ENCODE measurements around the gene NEK1. TPM values are rescaled to one million over a fixed set of nuclear protein-coding genes. Genes with fewer than 3 reads are reported as not detected.

The NEK1 gene
- total and polyA plus RNA-seq, 2 of the 8 experiments (the other 6 are each of a cell fraction or from before 2014, with no cell fraction given) = 3.9 to 11.7 TPM

DNA sequence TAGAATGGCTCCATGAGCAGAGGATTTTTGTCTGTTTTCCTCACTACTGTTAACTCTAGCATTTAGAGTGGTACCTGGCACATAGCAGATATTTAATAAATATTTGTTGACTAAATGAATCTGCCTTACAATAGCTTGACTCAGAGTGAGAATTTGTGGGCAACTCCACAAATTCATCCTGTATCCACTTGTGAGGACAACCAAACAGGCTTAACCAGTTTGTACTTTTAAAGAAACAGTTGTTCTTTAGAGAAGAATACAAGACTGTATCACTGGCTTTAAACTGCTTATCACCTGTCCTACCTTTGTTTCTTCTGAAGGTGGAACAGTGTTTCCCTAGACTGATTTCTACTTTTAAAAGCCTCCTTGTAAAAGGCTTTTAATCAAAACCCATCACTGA lies 200.3 kb downstream of the NEK1 start:
- Histone ChIP-seq H2BK5ac (ENCODE audit: low read depth, low read length) (no peak overlapping the region), H4K20me1 (replicated peaks in 1 of 2; ENCODE audit: control insufficient read depth in 1 of 2, insufficient read depth in 2 of 2, low read length in 2 of 2) (no peaks in the 10 kb centered on the region), H3K36me3 (ENCODE audit: control insufficient read depth in 2 of 4, insufficient read depth in 4 of 4, low read length in 3 of 4) (no peaks in the 10 kb centered on the region), H4K91ac (replicated peaks; ENCODE audit: insufficient read length, low read length) (no peak overlapping the region), H3K79me2 (ENCODE audit: control insufficient read depth in 1 of 2, insufficient read depth in 2 of 2, low read length in 2 of 2) (no peaks in the 10 kb centered on the region), H4K8ac (ENCODE audit: extremely low read depth, insufficient read depth, low read length) (no peak overlapping the region), H4K5ac (ENCODE audit: insufficient read length, low read depth, low read length) (no peak overlapping the region), H3K9ac (replicated peaks in 1 of 4; ENCODE audit: extremely low read depth in 1 of 4, low read depth in 3 of 4, low read length in 3 of 4) (no peak overlapping the region), H3K23ac (ENCODE audit: insufficient read length) (no peak overlapping the region), H3K27ac (ENCODE audit: low read depth, low read length) (no peak overlapping the region), H3K4me2 (ENCODE audit: insufficient read depth in 1 of 2, low read depth in 2 of 2, low read length in 2 of 2) (no peak overlapping the region), H3K4ac (replicated peaks; ENCODE audit: insufficient read length, low read depth, low read length) (no peak overlapping the region), H2BK20ac (ENCODE audit: low read length) (no peak overlapping the region), H3K56ac (replicated peaks; ENCODE audit: insufficient read length, low read depth, low read length) (no peak overlapping the region), H3K27me3 (replicated peaks in 1 of 4; ENCODE audit: control insufficient read depth in 3 of 4, extremely low read depth in 1 of 4, insufficient read depth in 3 of 4, low read length in 3 of 4) (no peaks in the 10 kb centered on the region), H3K9me3 (ENCODE audit: insufficient read depth in 2 of 2, low read depth in 1 of 2, low read length in 1 of 2) (no peaks in the 10 kb centered on the region), H3K18ac (ENCODE audit: extremely low read depth, low read length) (no peak overlapping the region), H3K23me2 (ENCODE audit: low read depth, low read length) (no peaks in the 10 kb centered on the region), H3K4me3 (ENCODE audit: extremely low read depth in 1 of 4, insufficient read depth in 2 of 4, low read depth in 3 of 4, low read length in 4 of 4) (no peak overlapping the region), H3K4me1 (replicated peaks in 1 of 4; ENCODE audit: control insufficient read depth in 3 of 4, insufficient read depth in 4 of 4, low read length in 3 of 4) (peaks cover 0 to 3% (median 0%) of the 10 kb centered on the region in 4 experiments; a peak in 2 of 7 replicates), H2AFZ (ENCODE audit: low read length) (no peak overlapping the region), H2BK15ac (ENCODE audit: low read length) (no peak overlapping the region), H2BK120ac (replicated peaks; ENCODE audit: low read depth, low read length) (no peak overlapping the region), H2BK12ac (ENCODE audit: low read depth, low read length) (no peak overlapping the region), H3K14ac (ENCODE audit: insufficient read length) (no peak overlapping the region), H2AK5ac (ENCODE audit: low read depth, low read length) (no peak overlapping the region), H3K79me1 (ENCODE audit: low read depth, low read length) (no peaks in the 10 kb centered on the region)
- ChIA-PET CTCF (ENCODE audit: partially characterized antibody) (interaction anchor here (0.6 to 1.0 kb wide), 2 partner anchors 76 to 188 kb away, joined by 3 read pairs; no protein-coding TSS in a partner anchor), POLR2A (ENCODE audit: partially characterized antibody) (no interaction called here)
- FAIRE-seq (no peak), DNase-seq (ENCODE audit: low read depth in 1 of 2, low spot score in 2 of 2) (no peak)
- TF ChIP-seq RFX5 (IDR thresholded peaks at IDR 0.05; ENCODE audit: borderline replicate concordance, low read depth, low read length) = no peak
- no peak for TF ChIP-seq NANOG (IDR thresholded peaks at IDR 0.05; ENCODE audit: insufficient read depth, low read depth, low read length, poor library complexity, severe bottlenecking)
- TF ChIP-seq PHF8 (conservative IDR thresholded peaks at IDR 0.05; ENCODE audit: low read depth, low read length) = no peak
- TF ChIP-seq NRF1 (IDR thresholded peaks at IDR 0.05; ENCODE audit: low read depth, low read length) = no peak
- TF ChIP-seq KDM5A (IDR thresholded peaks at IDR 0.05; ENCODE audit: low read length) = no peak
- no peak for TF ChIP-seq HDAC2 (IDR thresholded peaks at IDR 0.05; ENCODE audit: borderline replicate concordance in 1 of 2, low read depth in 2 of 2, low read length in 2 of 2)
- TF ChIP-seq RXRA (IDR thresholded peaks at IDR 0.05; ENCODE audit: insufficient read depth, low read depth, low read length) = no peak
- no peak for TF ChIP-seq SUZ12 (IDR thresholded peaks at IDR 0.05; ENCODE audit: low read length)
